IMR-90 (cell line): ENCODE measurements around the gene FITM2. TPM values are rescaled to one million over a fixed set of nuclear protein-coding genes. Genes with fewer than 3 reads are reported as not detected.

ENCODE experiments used
- ATAC-seq: fragments of 200-7000 bp; cut with Tn5 transposase; 2 replicates; pipeline ENCODE4 v1.9.1; 2020; ENCODE audit warnings: low read depth, mild to moderate bottlenecking, moderate library complexity
- BruUV-seq: library from RNA; stranded (reverse); fragments of 400-500 nt; replicated peaks from 2 replicates; lab custom pipeline; 2021; lab: Mats Ljungman, UMichigan
- CTCF ChIA-PET: fragments of 300-600 bp; formaldehyde crosslinking; extraction: SDS; loops from one replicate; lab custom pipeline; 2021; ENCODE audit warnings: antibody characterized with exemption; lab: Yijun Ruan, JAX
- POLR2A ChIA-PET: fragments of 300-600 bp; sonication (Branson Sonifier 250); formaldehyde crosslinking; loops from one replicate; lab custom pipeline; 2022; ENCODE audit warnings: antibody characterized with exemption; ENCODE audit not compliant: unreplicated experiment; lab: Charles Lee
- DNase-seq: peaks from one replicate; pipeline ENCODE4 v3.0.0; 2013
- H2AFZ ChIP-seq: replicated peaks from 2 replicates; pipeline ENCODE3; 2013; ENCODE audit warnings: low read length, mild to moderate bottlenecking; ENCODE audit not compliant: poor library complexity
- H2AK5ac ChIP-seq: 2 replicates; pipeline ENCODE4 v1.6.1; 2013; ENCODE audit warnings: low read depth, low read length, inconsistent platforms
- H2AK9ac ChIP-seq: replicated peaks from 2 replicates; pipeline ENCODE3; 2013; ENCODE audit warnings: mild to moderate bottlenecking, low read depth, low read length, moderate library complexity; ENCODE audit not compliant: poor library complexity
- H2BK120ac ChIP-seq: 2 replicates; pipeline ENCODE4 v1.6.1; 2013; ENCODE audit warnings: low read depth, low read length, inconsistent platforms
- H2BK15ac ChIP-seq: 3 replicates; pipeline ENCODE4 v1.6.1; 2013; ENCODE audit warnings: low read depth, low read length, inconsistent platforms
- H2BK20ac ChIP-seq: 2 replicates; pipeline ENCODE4 v1.6.1; 2013; ENCODE audit warnings: low read depth, mild to moderate bottlenecking, inconsistent platforms, low read length, moderate library complexity
- H2BK5ac ChIP-seq: 2 replicates; pipeline ENCODE4 v1.6.1; 2013; ENCODE audit warnings: mild to moderate bottlenecking, low read depth, low read length, inconsistent platforms; ENCODE audit not compliant: poor library complexity, severe bottlenecking
- H3K14ac ChIP-seq: replicated peaks from 2 replicates; pipeline ENCODE4 v1.6.1; 2013; ENCODE audit warnings: low read depth, low read length, inconsistent platforms
- H3K18ac ChIP-seq: 2 replicates; pipeline ENCODE4 v1.6.1; 2013; ENCODE audit warnings: low read depth, low read length, control low read depth
- H3K23ac ChIP-seq: 2 replicates; pipeline ENCODE4 v1.6.1; 2013; ENCODE audit warnings: low read depth, low read length, inconsistent platforms
- H3K27ac ChIP-seq: 2 replicates; pipeline ENCODE4 v1.5.1; 2013; ENCODE audit warnings: mild to moderate bottlenecking, control low read depth, low read length; ENCODE audit not compliant: insufficient read depth
- H3K27me3 ChIP-seq: 2 replicates; pipeline ENCODE4 v1.6.1; 2013; ENCODE audit warnings: low read length; ENCODE audit not compliant: control insufficient read depth, insufficient read depth
- H3K36me3 ChIP-seq: 2 replicates; pipeline ENCODE4 v1.6.1; 2013; ENCODE audit warnings: low read length, mixed read lengths; ENCODE audit not compliant: control insufficient read depth, insufficient read depth
- H3K4ac ChIP-seq: 2 replicates; pipeline ENCODE4 v1.6.1; 2013; ENCODE audit warnings: low read depth, low read length, inconsistent platforms
- H3K4me1 ChIP-seq: 2 replicates; pipeline ENCODE4 v1.6.1; 2013; ENCODE audit warnings: low read length, mixed read lengths; ENCODE audit not compliant: control insufficient read depth, insufficient read depth
- H3K4me2 ChIP-seq: 2 replicates; pipeline ENCODE4 v1.6.1; 2013; ENCODE audit warnings: low read depth, mild to moderate bottlenecking, control low read depth, low read length, moderate library complexity
- H3K4me3 ChIP-seq: 2 replicates; pipeline ENCODE4 v1.5.1; 2013; ENCODE audit warnings: low read depth, mild to moderate bottlenecking, control low read depth, low read length, moderate library complexity; ENCODE audit not compliant: insufficient read depth
- H3K56ac ChIP-seq: 2 replicates; pipeline ENCODE4 v1.6.1; 2013; ENCODE audit warnings: low read length, inconsistent platforms; ENCODE audit not compliant: insufficient read depth; ENCODE audit errors: extremely low read depth
- H3K79me1 ChIP-seq, 2 experiments: 2 replicates each; pipeline ENCODE4 v1.6.1; 2013; ENCODE audit warnings: low read length in 2 of 2, inconsistent platforms in 1 of 2, low read depth in 1 of 2
- H3K9ac ChIP-seq: 2 replicates; pipeline ENCODE4 v1.6.1; 2013; ENCODE audit warnings: low read depth, low read length, control low read depth
- H3K9me1 ChIP-seq: 2 replicates; pipeline ENCODE4 v1.6.1; 2013; ENCODE audit warnings: low read length, inconsistent platforms; ENCODE audit not compliant: insufficient read depth
- H3K9me3 ChIP-seq: 2 replicates; pipeline ENCODE4 v1.6.1; 2013; ENCODE audit warnings: low read length; ENCODE audit not compliant: control insufficient read depth, insufficient read depth
- H4K20me1 ChIP-seq: 2 replicates; pipeline ENCODE4 v1.6.1; 2013; ENCODE audit warnings: low read length, inconsistent platforms; ENCODE audit not compliant: insufficient read depth
- H4K5ac ChIP-seq: 2 replicates; pipeline ENCODE4 v1.6.1; 2013; ENCODE audit warnings: mild to moderate bottlenecking, low read depth, low read length, control low read depth
- H4K8ac ChIP-seq, 2 experiments: 2 replicates each; pipeline ENCODE4 v1.6.1; 2013; ENCODE audit warnings: low read depth in 2 of 2, low read length in 2 of 2, control low read depth in 1 of 2, inconsistent platforms in 1 of 2
- H4K91ac ChIP-seq: 2 replicates; pipeline ENCODE4 v1.6.1; 2013; ENCODE audit warnings: low read depth, low read length, inconsistent platforms; ENCODE audit not compliant: insufficient read depth
- FOS ChIP-seq: fragments of 150-350 bp; IDR thresholded peaks from 2 replicates; pipeline ENCODE4 v1.6.1; 2016; ENCODE audit warnings: low read depth, low read length
- MAFK ChIP-seq: IDR thresholded peaks from 2 replicates; pipeline ENCODE4 v1.6.1; 2012; ENCODE audit warnings: low read depth, low read length, improper control_type of control experiment
- MXI1 ChIP-seq: IDR thresholded peaks from 2 replicates; pipeline ENCODE4 v1.6.1; 2012; ENCODE audit warnings: low read depth, mild to moderate bottlenecking, low read length, moderate library complexity, borderline replicate concordance
- NFE2L2 ChIP-seq: fragments of 150-350 bp; IDR thresholded peaks from 2 replicates; pipeline ENCODE4 v1.6.1; 2016; ENCODE audit warnings: low read depth, mild to moderate bottlenecking, low read length
- POLR2A ChIP-seq: IDR thresholded peaks from 2 replicates; pipeline ENCODE4 v1.6.1; 2012; ENCODE audit warnings: mild to moderate bottlenecking, low read depth, low read length
- RAD21 ChIP-seq: IDR thresholded peaks from 2 replicates; pipeline ENCODE4 v1.6.1; 2012; ENCODE audit warnings: low read length, improper control_type of control experiment
- RCOR1 ChIP-seq: IDR thresholded peaks from 2 replicates; pipeline ENCODE4 v1.6.1; 2012; ENCODE audit warnings: mild to moderate bottlenecking, low read length, improper control_type of control experiment; ENCODE audit not compliant: insufficient replicate concordance
- USF2 ChIP-seq: fragments of 150-350 bp; IDR thresholded peaks from 2 replicates; pipeline ENCODE4 v1.6.1; 2017; ENCODE audit warnings: mild to moderate bottlenecking, antibody characterized with exemption, low read length, low read depth
- WGBS, 2 experiments: methylation state at CpG; one replicate each; pipeline versions ENCODE4 v1.1.5 to v1.1.7; 2013; ENCODE audit warnings: missing lambda C conversion rate in 2 of 2; ENCODE audit not compliant: insufficient read length in 1 of 2; ENCODE audit errors: extremely low coverage in 2 of 2; 5-methylcytosine and 5-hydroxymethylcytosine counted together
- dilution Hi-C: fragments of 300-500 bp; cut with HindIII; formaldehyde crosslinking; loops from one replicate; pipeline ENCODE4 v1.14.3; 2018; ENCODE audit warnings: low sequenced_read_pairs; ENCODE audit not compliant: unreplicated experiment
- in situ Hi-C: fragments of 300-500 bp; cut with MboI; formaldehyde crosslinking; loops from 3 replicates; pipeline ENCODE4 v1.14.3; 2019; ENCODE audit warnings: low sequenced_read_pairs, inconsistent platforms, mixed read lengths
- intact Hi-C: fragments of 100-400 bp; cut with micrococcal nuclease; formaldehyde crosslinking; loops from 2 replicates; pipeline ENCODE4 v1.10.0; 2022
- polyA plus RNA-seq, 3 experiments: library from polyadenylated mRNA; depleted of rRNA; stranded (reverse); fragments of >200 nt; gene quantifications; 2 replicates each; pipeline ENCODE4 v1.2.3, GENCODE V29; 2012; ENCODE audit warnings: low replicate concordance in 1 of 3
- total RNA-seq: library from RNA; depleted of rRNA; stranded (reverse); fragments of >200 nt; gene quantifications from 2 replicates; pipeline ENCODE4 v1.2.3, GENCODE V29; 2012
- TF ChIP-seq, protein P1 (sequence below): fragments of 150-350 bp; IDR thresholded peaks from 2 replicates; pipeline ENCODE4 v1.6.1; 2016; ENCODE audit warnings: low read depth, mild to moderate bottlenecking, low read length, moderate library complexity, borderline replicate concordance

The FITM2 gene
- total and polyA plus RNA-seq, 2 of the 4 experiments (the other 2 are of a cell fraction), result 3.4 to 6.5 TPM

DNA sequence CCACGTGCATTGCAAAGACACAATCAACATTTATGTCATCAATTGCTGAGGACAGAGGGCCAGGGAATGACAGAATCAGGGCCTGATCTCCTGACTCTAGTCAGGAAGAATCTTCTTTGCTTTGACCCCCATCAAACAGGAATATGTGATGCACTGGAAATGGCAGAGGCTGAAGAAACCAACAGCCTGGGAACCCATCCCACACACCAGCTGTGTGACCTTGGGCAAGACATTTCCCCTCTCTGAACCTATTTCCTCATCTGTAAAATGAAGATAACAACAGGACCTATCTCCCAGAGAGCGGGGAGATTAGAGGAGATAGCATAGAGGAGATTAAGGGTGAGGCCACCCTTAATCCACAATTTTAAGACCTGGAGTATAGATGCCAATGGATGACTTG lies 46.0 kb upstream of the FITM2 start:
- Histone ChIP-seq H3K27ac (no peak overlapping the region), H2BK20ac (no peak overlapping the region), H4K91ac (no peak overlapping the region), H2BK5ac (no peak overlapping the region), H3K4me2 (no peak overlapping the region), H3K79me1 (no peaks in the 10 kb centered on the region), H3K4ac (no peak overlapping the region), H3K9me3 (no peaks in the 10 kb centered on the region), H3K56ac (no peak overlapping the region), H4K8ac (no peak overlapping the region), H3K9ac (no peak overlapping the region), H2BK15ac (no peak overlapping the region), H3K23ac (no peak overlapping the region), H2AK9ac (no peak overlapping the region), H3K14ac (no peak overlapping the region), H3K9me1 (no peaks in the 10 kb centered on the region), H3K4me1 (no peaks in the 10 kb centered on the region), H2BK120ac (no peak overlapping the region), H2AFZ (no peak overlapping the region), H3K4me3 (no peak overlapping the region), H3K36me3 (no peaks in the 10 kb centered on the region), H2AK5ac (no peak overlapping the region), H4K5ac (no peak overlapping the region), H4K20me1 (no peaks in the 10 kb centered on the region), H3K18ac (no peak overlapping the region), H3K27me3 (peaks cover 30% of the 10 kb centered on the region)
- intact Hi-C loops, result no loop called here
- ChIA-PET POLR2A (no interaction called here), CTCF (no interaction called here)
- in situ Hi-C loops, result no loop called here
- ATAC-seq (no peak), DNase-seq (no peak)
- dilution Hi-C loops, result no loop called here
- BruUV-seq, result no TSS peak
- no peak for TF ChIP-seq MAFK
- TF ChIP-seq RCOR1, result no peak
- TF ChIP-seq FOS, result no peak
- no peak for TF ChIP-seq POLR2A
- TF ChIP-seq RAD21, result no peak
- TF ChIP-seq, protein P1, sequence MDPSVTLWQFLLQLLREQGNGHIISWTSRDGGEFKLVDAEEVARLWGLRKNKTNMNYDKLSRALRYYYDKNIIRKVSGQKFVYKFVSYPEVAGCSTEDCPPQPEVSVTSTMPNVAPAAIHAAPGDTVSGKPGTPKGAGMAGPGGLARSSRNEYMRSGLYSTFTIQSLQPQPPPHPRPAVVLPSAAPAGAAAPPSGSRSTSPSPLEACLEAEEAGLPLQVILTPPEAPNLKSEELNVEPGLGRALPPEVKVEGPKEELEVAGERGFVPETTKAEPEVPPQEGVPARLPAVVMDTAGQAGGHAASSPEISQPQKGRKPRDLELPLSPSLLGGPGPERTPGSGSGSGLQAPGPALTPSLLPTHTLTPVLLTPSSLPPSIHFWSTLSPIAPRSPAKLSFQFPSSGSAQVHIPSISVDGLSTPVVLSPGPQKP, result no peak
- TF ChIP-seq NFE2L2, result no peak
- TF ChIP-seq MXI1, result no peak
- no peak for TF ChIP-seq USF2
- no CpG with 5 or more reads among the region's 2 CpGs for WGBS, 2 experiments
